Measurements from ENCODE around the gene ZNF282. TPM values are rescaled to one million over a fixed set of nuclear protein-coding genes. Genes with fewer than 3 reads are reported as not detected.

The ZNF282 gene
- total RNA-seq, 4 donors from 2014 or later = 10.6 to 83.3 (median 17.7) TPM

GRCh38 chr7:149214020-149214720, 18.8 kb downstream of the ZNF282 start:
- TF ChIP-seq, protein P1, sequence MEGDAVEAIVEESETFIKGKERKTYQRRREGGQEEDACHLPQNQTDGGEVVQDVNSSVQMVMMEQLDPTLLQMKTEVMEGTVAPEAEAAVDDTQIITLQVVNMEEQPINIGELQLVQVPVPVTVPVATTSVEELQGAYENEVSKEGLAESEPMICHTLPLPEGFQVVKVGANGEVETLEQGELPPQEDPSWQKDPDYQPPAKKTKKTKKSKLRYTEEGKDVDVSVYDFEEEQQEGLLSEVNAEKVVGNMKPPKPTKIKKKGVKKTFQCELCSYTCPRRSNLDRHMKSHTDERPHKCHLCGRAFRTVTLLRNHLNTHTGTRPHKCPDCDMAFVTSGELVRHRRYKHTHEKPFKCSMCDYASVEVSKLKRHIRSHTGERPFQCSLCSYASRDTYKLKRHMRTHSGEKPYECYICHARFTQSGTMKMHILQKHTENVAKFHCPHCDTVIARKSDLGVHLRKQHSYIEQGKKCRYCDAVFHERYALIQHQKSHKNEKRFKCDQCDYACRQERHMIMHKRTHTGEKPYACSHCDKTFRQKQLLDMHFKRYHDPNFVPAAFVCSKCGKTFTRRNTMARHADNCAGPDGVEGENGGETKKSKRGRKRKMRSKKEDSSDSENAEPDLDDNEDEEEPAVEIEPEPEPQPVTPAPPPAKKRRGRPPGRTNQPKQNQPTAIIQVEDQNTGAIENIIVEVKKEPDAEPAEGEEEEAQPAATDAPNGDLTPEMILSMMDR (IDR thresholded peaks at IDR 0.05) = no peak
- ATAC-seq (ENCODE audit: low FRiP score) = no peak

DNA sequence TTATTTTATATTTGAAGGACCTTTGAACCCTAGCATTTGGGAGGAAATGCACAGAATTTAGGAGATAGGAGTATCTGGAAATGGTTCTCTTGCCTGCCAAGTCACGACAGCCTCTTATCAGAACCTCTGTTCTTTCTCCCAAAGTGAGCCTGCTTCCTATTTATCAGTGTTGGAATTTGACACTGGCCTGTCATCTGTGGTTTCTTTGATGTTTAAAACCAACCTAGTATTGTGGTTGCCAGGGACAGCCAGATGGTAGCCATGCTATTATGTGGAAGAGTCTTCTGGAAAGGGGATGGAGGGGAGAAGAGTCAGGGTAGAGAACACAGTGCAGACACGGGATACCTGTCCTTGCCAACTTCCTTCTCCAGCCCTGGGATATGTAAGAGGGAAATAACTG, 21.1 kb downstream of the ZNF282 start:
- ATAC-seq (ENCODE audit: low FRiP score) = no peak
- TF ChIP-seq, protein P1 (IDR thresholded peaks at IDR 0.05) = no peak
- no peak for DNase-seq (ENCODE audit: low spot score)

More at GRCh38 chr7:149214020-149214720, 18.8 kb downstream of the ZNF282 start:
- no peak for DNase-seq (ENCODE audit: low spot score)

GRCh38 chr7:149217570-149217969, 22.2 kb downstream of the ZNF282 start:
- no peak for ATAC-seq (ENCODE audit: low FRiP score)
- TF ChIP-seq, protein P1 (IDR thresholded peaks at IDR 0.05) = no peak
- no peak for DNase-seq (ENCODE audit: low spot score)

GRCh38 chr7:149218469-149219420, 23.4 kb downstream of the ZNF282 start:
- TF ChIP-seq, protein P1 (IDR thresholded peaks at IDR 0.05) = no peak
- ATAC-seq (ENCODE audit: low FRiP score) (no peak), DNase-seq (ENCODE audit: low spot score) (no peak)

GRCh38 chr7:149220534-149220933, 25.2 kb downstream of the ZNF282 start:
- ATAC-seq (ENCODE audit: low FRiP score) (no peak), DNase-seq (ENCODE audit: low spot score) (no peak)
- TF ChIP-seq, protein P1 (IDR thresholded peaks at IDR 0.05) = no peak

DNA sequence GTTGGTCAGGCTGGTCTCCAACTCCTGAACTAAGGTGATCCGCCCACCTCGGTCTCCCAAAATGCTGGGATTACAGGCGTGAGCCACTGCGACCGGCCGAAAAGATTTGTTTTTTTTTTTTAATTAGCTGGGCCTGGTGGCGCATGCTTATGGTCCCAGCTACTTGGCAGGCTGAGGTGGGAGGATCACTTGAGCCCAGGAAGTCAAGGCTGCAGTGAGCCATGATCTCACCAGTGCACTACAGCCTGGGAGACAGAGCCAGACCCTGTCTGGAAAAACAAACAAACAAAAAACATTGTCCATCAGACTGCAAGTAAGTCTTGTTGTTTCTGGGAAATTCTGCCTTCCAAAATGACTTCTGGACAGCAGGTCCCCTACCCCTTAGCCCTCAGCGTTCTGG, 27.8 kb downstream of the ZNF282 start:
- TF ChIP-seq, protein P1 (IDR thresholded peaks at IDR 0.05) = no peak
- no peak for ATAC-seq (ENCODE audit: low FRiP score)

More for the DNA sequence above, 27.8 kb downstream of the ZNF282 start:
- DNase-seq (ENCODE audit: low spot score) = no peak

Measured in omental fat pad (tissue), 4 donors.